HG02642 (cell line): ENCODE data around the gene ROPN1L.
"Not testable (repeated sequence)": the region's sequence is repeated elsewhere in the genome, so short reads cannot be mapped to it uniquely, and the experiment has no call there.

Experiments used
- ATAC-seq: cut with Tn5 transposase; IDR thresholded peaks from one replicate; pipeline ENCODE4 v1.9.1; 2021; ENCODE audit warnings: mild to moderate bottlenecking; ENCODE audit not compliant: unreplicated experiment, poor library complexity

ROPN1L gene

GRCh38 chr5:10475931-10476676 lies 34.4 kb downstream of the ROPN1L start:
- no peak for ATAC-seq

GRCh38 chr5:10476878-10477277 lies 35.2 kb downstream of the ROPN1L start:
- ATAC-seq: no peak

- no peak for ATAC-seq
These were observed 36.3 kb downstream of the ROPN1L start for GRCh38 chr5:10477943-10478342.

GRCh38 chr5:10478436-10478835 lies 36.8 kb downstream of the ROPN1L start:
- ATAC-seq: no peak

- ATAC-seq: no peak
These were observed 37.6 kb downstream of the ROPN1L start for GRCh38 chr5:10479154-10479721.

GRCh38 chr5:10480237-10480985 lies 38.7 kb downstream of the ROPN1L start:
- no peak for ATAC-seq

GRCh38 chr5:10481241-10481935 lies 39.7 kb downstream of the ROPN1L start:
- ATAC-seq: no peak

GRCh38 chr5:10482791-10483530 lies 41.3 kb downstream of the ROPN1L start:
- no peak for ATAC-seq

GRCh38 chr5:10484774-10485141 lies 43.1 kb downstream of the ROPN1L start:
- ATAC-seq: no peak

- ATAC-seq: peak; percentile 45
These were observed 43.6 kb downstream of the ROPN1L start for GRCh38 chr5:10485142-10485795.

- ATAC-seq: no peak
These were observed 44.2 kb downstream of the ROPN1L start for GRCh38 chr5:10485897-10486296.

- ATAC-seq: no peak
These were observed 45.0 kb downstream of the ROPN1L start for GRCh38 chr5:10486511-10487344.

- ATAC-seq: no peak
These were observed 46.5 kb downstream of the ROPN1L start for GRCh38 chr5:10488144-10488543.

- ATAC-seq: peak; percentile 80
These were observed 48.2 kb downstream of the ROPN1L start for GRCh38 chr5:10489810-10490426.

- ATAC-seq: no peak
These were observed 49.4 kb downstream of the ROPN1L start for GRCh38 chr5:10490927-10491672.

- no peak for ATAC-seq
These were observed 50.0 kb downstream of the ROPN1L start for GRCh38 chr5:10491673-10492026.

- no peak for ATAC-seq
These were observed 52.2 kb downstream of the ROPN1L start for GRCh38 chr5:10493884-10494283.

GRCh38 chr5:10494497-10494896 lies 52.8 kb downstream of the ROPN1L start:
- ATAC-seq: not testable (repeated sequence)
